LNCaP clone FGC (cell line): Measurements from ENCODE around the gene CTSO.

Experiments
- DNase-seq: peaks from one replicate; pipeline ENCODE4 v3.0.0-alpha.2; 2011; ENCODE audit warnings: low read depth
- H3K4me3 ChIP-seq: 2 replicates; pipeline ENCODE4 v1.5.1; 2011; ENCODE audit warnings: mild to moderate bottlenecking, low read depth, low read length, control low read depth
- TF ChIP-seq, protein P1 (sequence below): IDR thresholded peaks from 2 replicates; pipeline ENCODE4 v1.5.1; 2012; ENCODE audit warnings: mild to moderate bottlenecking; ENCODE audit not compliant: control insufficient read depth, insufficient read depth; ENCODE audit errors: extremely low read depth

The CTSO gene, protein sequence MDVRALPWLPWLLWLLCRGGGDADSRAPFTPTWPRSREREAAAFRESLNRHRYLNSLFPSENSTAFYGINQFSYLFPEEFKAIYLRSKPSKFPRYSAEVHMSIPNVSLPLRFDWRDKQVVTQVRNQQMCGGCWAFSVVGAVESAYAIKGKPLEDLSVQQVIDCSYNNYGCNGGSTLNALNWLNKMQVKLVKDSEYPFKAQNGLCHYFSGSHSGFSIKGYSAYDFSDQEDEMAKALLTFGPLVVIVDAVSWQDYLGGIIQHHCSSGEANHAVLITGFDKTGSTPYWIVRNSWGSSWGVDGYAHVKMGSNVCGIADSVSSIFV

DNA sequence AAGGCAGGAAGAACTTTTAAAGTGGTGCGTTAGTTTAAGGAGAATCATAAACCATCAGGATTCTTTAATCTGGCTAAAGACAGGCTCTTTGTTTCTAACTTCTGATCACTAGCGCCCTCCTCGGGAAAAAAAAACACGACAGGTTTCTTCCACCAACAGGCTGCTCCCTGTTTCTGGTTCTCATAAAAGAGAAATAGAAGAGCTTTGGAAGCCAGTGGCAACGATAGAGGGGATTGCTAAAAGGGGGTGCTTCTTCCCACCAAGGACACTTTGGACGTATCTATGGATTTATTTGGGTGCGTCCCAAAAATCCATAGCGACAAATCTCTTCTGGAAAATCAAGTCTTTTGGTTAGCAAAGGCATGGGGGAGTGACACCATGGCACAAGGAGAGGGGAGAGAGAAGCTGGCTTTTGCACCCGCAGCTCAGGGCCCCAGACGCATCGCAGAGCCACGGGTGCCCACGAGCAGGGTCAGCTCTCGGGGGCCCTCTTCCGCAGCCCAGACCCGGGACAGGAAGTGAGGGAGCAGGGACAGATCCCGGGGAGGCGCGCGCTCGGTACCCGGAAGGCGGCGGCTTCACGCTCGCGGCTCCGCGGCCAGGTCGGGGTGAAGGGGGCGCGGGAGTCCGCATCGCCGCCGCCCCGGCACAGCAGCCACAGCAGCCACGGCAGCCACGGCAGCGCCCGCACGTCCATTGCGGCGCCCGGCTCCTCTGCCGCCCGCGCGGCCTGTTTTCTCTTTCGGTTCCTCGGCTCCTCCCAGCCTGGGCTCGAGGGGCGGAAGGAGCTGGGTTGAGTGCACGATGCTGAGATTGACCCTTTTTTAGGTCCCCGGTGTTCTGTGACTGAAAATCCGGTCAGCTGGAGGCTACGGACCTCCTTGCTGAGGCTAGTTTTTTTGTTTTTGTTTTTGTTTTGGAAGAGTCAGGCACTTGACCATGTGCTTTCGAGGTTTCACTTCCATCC, at the start of gene CTSO:
TSS of gene CTSO (minus strand) at position 716 of the 967 bp plus-strand sequence. CDS start at position 697, 19 bp downstream.
- peak; percentile 59 for DNase-seq
- TF ChIP-seq, protein P1, sequence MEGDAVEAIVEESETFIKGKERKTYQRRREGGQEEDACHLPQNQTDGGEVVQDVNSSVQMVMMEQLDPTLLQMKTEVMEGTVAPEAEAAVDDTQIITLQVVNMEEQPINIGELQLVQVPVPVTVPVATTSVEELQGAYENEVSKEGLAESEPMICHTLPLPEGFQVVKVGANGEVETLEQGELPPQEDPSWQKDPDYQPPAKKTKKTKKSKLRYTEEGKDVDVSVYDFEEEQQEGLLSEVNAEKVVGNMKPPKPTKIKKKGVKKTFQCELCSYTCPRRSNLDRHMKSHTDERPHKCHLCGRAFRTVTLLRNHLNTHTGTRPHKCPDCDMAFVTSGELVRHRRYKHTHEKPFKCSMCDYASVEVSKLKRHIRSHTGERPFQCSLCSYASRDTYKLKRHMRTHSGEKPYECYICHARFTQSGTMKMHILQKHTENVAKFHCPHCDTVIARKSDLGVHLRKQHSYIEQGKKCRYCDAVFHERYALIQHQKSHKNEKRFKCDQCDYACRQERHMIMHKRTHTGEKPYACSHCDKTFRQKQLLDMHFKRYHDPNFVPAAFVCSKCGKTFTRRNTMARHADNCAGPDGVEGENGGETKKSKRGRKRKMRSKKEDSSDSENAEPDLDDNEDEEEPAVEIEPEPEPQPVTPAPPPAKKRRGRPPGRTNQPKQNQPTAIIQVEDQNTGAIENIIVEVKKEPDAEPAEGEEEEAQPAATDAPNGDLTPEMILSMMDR: peak; percentile 56
- peak within 1 kb of the TSS; percentile 71 for H3K4me3 ChIP-seq

DNA sequence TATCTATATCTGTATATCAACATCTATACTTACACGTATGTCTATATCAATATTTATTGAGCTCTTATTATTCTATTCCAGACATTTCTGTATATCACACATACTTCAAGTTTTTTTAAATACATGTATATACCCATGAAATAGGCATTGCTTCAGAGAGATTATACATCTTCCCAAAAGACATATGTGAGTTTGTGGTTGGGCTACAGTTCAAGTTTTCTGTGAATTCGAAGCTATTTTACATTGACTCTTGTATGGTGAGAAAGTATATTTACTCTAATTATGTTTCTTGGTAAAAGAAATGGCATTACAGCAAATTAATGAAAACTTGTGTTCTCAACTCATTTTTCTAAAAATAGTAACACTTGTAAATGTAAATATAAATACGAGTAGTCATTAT, 46.8 kb upstream of the CTSO start:
- no peak for DNase-seq
- TF ChIP-seq, protein P1: no peak
- no peak overlapping the region for H3K4me3 ChIP-seq

DNA sequence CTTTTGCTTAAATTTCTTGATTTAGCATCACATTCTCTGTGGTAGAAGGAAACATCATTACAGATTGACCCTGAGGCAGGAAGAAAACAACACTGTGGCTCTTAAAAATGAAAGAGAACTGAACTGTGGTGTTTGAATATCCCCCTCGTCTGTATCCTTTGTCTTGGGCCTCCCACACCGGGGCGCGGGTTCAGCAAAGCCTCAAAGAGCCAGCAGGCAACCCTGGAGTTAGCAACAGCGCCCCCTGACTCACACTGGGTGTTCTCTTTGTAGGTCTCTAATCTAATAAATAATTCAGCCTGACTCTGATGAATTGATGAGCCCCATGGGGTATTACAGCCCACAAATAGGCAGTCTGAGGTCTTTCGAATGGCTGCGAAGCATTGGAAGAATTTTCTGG, 46.1 kb upstream of the CTSO start:
- TF ChIP-seq, protein P1: no peak
- DNase-seq: no peak
- no peak overlapping the region for H3K4me3 ChIP-seq

DNA sequence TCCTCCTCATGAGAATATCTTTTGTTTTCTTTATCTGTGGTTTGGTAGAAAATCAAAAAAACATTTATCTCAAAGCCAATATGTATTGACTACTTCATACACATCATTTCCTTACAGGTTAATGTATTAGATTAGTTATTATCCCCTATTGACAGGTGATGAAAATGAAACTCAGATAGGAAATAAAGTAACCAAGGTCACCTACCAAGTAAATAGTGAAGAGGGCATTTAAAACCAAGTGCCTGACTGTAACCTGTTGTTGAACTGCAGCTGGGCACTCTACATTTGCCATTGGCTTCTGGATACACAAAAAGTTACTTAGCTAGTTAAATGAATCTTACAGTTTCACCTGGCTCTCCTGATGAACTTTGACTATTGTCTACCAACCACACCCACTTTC, 41.4 kb upstream of the CTSO start:
- no peak for DNase-seq
- no peak overlapping the region for H3K4me3 ChIP-seq
- TF ChIP-seq, protein P1: no peak

DNA sequence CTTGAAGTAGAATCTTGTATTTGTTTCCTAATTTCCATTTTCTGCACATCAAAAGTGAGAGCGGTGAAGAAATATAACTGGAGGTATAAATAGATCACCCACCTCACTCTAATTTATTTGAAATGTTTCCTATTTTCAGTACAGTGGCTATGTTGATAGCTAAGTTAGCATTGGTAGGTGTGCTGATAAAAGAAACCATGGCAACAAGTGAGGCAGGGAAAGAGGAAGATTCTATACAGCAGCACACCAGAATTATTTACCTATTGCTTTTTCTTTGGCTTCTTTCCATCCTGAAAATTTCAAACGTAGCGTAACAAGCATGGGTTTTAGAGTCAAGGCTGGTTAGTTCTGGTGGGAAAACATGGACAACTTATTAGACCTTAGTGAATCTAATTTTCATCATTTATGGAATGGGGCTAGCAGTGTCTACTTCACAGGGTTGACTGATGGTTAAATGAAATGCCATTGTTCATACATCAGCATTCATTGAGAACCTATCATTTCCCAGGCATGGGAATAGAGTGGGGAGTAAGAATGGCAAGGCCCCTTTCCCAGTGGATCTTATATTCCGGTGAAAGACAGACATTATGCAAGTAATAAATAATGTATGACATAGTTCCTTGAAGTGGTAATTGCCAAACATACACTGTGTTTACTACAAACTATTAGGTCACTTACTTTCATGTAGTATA, 30.6 kb upstream of the CTSO start:
- H3K4me3 ChIP-seq: no peak overlapping the region
- TF ChIP-seq, protein P1: no peak
- DNase-seq: no peak

DNA sequence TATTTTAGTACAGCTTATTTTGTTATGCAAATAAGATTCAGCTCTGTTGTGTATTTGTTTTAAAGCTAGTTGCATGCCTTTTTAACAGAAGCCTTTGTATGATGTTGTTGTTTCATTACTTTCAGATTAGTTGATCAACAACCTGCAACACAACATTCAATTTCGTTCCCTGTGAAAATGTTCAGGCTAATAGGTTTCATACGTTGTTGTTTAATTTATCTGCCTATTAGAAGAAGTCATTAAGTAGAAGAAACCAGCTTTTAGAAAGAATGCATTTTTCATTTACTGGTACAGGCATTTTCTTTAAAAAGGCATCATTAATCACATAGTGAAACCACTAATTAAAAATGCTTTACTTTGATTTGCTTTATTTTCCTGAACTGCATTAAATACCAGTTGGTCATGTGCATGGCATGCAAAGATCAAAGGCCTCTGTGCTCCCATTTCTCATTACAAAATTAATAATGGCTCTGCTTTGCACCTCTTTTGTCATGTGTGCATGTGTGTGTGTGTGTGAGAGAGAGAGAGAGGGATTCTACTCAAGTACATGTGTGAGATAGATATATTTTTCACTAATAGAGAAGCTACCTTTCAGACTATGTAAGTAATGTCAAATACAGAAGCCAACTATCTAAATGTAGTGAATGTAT, 29.2 kb upstream of the CTSO start:
- H3K4me3 ChIP-seq: no peak overlapping the region
- TF ChIP-seq, protein P1: no peak
- DNase-seq: no peak
